ENCODE data around the gene NECTIN1.

DNA sequence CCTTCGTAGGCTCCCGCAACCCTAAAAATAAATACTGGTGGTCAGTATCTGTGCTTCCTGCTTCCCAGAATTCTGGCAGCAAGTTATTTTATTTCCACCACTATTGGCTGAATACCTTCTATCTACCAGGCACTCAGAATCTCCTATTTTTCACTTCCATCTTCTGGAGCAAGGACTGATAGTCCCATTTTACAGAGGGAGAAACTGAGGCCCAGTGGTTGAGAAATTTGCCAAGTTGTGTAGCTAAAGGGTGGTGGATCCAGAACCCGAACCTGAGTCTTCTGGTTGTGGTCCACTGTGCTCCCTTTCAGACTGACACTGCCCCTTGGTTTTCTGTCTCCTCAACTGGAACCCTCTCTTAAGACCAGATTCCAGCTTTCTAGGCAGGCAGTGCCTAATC, 31.6 kb downstream of the NECTIN1 start:
- TF ChIP-seq, protein P1, sequence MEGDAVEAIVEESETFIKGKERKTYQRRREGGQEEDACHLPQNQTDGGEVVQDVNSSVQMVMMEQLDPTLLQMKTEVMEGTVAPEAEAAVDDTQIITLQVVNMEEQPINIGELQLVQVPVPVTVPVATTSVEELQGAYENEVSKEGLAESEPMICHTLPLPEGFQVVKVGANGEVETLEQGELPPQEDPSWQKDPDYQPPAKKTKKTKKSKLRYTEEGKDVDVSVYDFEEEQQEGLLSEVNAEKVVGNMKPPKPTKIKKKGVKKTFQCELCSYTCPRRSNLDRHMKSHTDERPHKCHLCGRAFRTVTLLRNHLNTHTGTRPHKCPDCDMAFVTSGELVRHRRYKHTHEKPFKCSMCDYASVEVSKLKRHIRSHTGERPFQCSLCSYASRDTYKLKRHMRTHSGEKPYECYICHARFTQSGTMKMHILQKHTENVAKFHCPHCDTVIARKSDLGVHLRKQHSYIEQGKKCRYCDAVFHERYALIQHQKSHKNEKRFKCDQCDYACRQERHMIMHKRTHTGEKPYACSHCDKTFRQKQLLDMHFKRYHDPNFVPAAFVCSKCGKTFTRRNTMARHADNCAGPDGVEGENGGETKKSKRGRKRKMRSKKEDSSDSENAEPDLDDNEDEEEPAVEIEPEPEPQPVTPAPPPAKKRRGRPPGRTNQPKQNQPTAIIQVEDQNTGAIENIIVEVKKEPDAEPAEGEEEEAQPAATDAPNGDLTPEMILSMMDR (IDR thresholded peaks at IDR 0.05): no peak
- no peak for TF ChIP-seq POLR2A (IDR thresholded peaks at IDR 0.05)
